ENCODE data around the gene HUWE1.

The HUWE1 gene

GRCh38 chrX:53630261-53630660 is 56.3 kb downstream of the HUWE1 start:
- Histone ChIP-seq H3K27ac (no peak overlapping the region), H3K4me3 (ENCODE audit: low read depth, low read length) (no peak overlapping the region), H3K36me3 (replicated peaks) (peaks cover 27% of the 10 kb centered on the region), H3K27me3 (replicated peaks) (no peaks in the 10 kb centered on the region)
- no peak for DNase-seq
- TF ChIP-seq CTCF (IDR thresholded peaks at IDR 0.05; ENCODE audit: low read depth, low read length, missing control alignments), result no peak
- in situ Hi-C loops (cut with HindIII; ENCODE audit: low pct_ligation_motif_present, low sequenced_read_pairs), result no loop called here

GRCh38 chrX:53622431-53622830 is 64.1 kb downstream of the HUWE1 start:
- no peak overlapping the region for H3K27ac ChIP-seq
- in situ Hi-C loops (cut with HindIII; ENCODE audit: low pct_ligation_motif_present, low sequenced_read_pairs), result no loop called here
- peaks cover 36% of the 10 kb centered on the region for H3K36me3 ChIP-seq (replicated peaks)

GRCh38 chrX:53621418-53621986 is 65.0 kb downstream of the HUWE1 start:
- TF ChIP-seq CTCF (IDR thresholded peaks at IDR 0.05; ENCODE audit: low read depth, low read length, missing control alignments), result no peak
- Histone ChIP-seq H3K36me3 (replicated peaks) (peaks cover 35% of the 10 kb centered on the region), H3K27me3 (replicated peaks) (no peaks in the 10 kb centered on the region)

More at GRCh38 chrX:53622431-53622830, 64.1 kb downstream of the HUWE1 start:
- Histone ChIP-seq H3K27me3 (replicated peaks) (no peaks in the 10 kb centered on the region), H3K4me3 (ENCODE audit: low read depth, low read length) (no peak overlapping the region)
- no peak for DNase-seq
- no peak for TF ChIP-seq CTCF (IDR thresholded peaks at IDR 0.05; ENCODE audit: low read depth, low read length, missing control alignments)

GRCh38 chrX:53616946-53617345 is 69.6 kb downstream of the HUWE1 start:
- DNase-seq, result no peak
- Histone ChIP-seq H3K4me3 (ENCODE audit: low read depth, low read length) (no peak overlapping the region), H3K27me3 (replicated peaks) (no peaks in the 10 kb centered on the region), H3K36me3 (replicated peaks) (peaks cover 32% of the 10 kb centered on the region), H3K27ac (no peak overlapping the region)
- TF ChIP-seq CTCF (IDR thresholded peaks at IDR 0.05; ENCODE audit: low read depth, low read length, missing control alignments), result no peak
- in situ Hi-C loops (cut with HindIII; ENCODE audit: low pct_ligation_motif_present, low sequenced_read_pairs), result no loop called here

More at GRCh38 chrX:53621418-53621986, 65.0 kb downstream of the HUWE1 start:
- DNase-seq, result no peak
- Histone ChIP-seq H3K27ac (no peak overlapping the region), H3K4me3 (ENCODE audit: low read depth, low read length) (no peak overlapping the region)
- in situ Hi-C loops (cut with HindIII; ENCODE audit: low pct_ligation_motif_present, low sequenced_read_pairs), result no loop called here

- in situ Hi-C loops (cut with HindIII; ENCODE audit: low pct_ligation_motif_present, low sequenced_read_pairs), result no loop called here
- Histone ChIP-seq H3K27me3 (replicated peaks) (no peaks in the 10 kb centered on the region), H3K27ac (no peak overlapping the region), H3K4me3 (ENCODE audit: low read depth, low read length) (no peak overlapping the region), H3K36me3 (replicated peaks) (peaks cover 11% of the 10 kb centered on the region)
- no peak for DNase-seq
- TF ChIP-seq CTCF (IDR thresholded peaks at IDR 0.05; ENCODE audit: low read depth, low read length, missing control alignments), result no peak
Measured at GRCh38 chrX:53606456-53606855, 80.1 kb downstream of the HUWE1 start.

- H3K36me3 ChIP-seq (replicated peaks), result peaks cover 9% of the 10 kb centered on the region
- H3K27ac ChIP-seq, result no peak overlapping the region
- TF ChIP-seq CTCF (IDR thresholded peaks at IDR 0.05; ENCODE audit: low read depth, low read length, missing control alignments), result no peak
- no peak for DNase-seq
- no peak overlapping the region for H3K4me3 ChIP-seq (ENCODE audit: low read depth, low read length)
- in situ Hi-C loops (cut with HindIII; ENCODE audit: low pct_ligation_motif_present, low sequenced_read_pairs), result no loop called here
- no peaks in the 10 kb centered on the region for H3K27me3 ChIP-seq (replicated peaks)
Measured at GRCh38 chrX:53605004-53605403, 81.5 kb downstream of the HUWE1 start.
